HCT116 (cell line): ENCODE measurements around the gene ZBTB42. TPM values are rescaled to one million over a fixed set of nuclear protein-coding genes. Genes with fewer than 3 reads are reported as not detected.

Experiments
- ATAC-seq: fragments of 200-7000 bp; cut with Tn5 transposase; 2 replicates; pipeline ENCODE4 v1.9.1; 2020; ENCODE audit warnings: mild to moderate bottlenecking, moderate library complexity
- BruUV-seq: library from RNA; stranded (reverse); fragments of 400-500 nt; replicated peaks from 2 replicates; lab custom pipeline; 2021; lab: Mats Ljungman, UMichigan
- CTCF ChIA-PET: fragments of 300-600 bp; sonication (Branson Sonifier 250); formaldehyde crosslinking; loops from one replicate; lab custom pipeline; 2021; ENCODE audit warnings: antibody characterized with exemption; lab: Charles Lee
- POLR2A ChIA-PET: fragments of 300-600, 350-600 bp; sonication (Branson Sonifier 250); formaldehyde crosslinking; loops from one replicate; lab custom pipeline; 2021; ENCODE audit warnings: antibody characterized with exemption; lab: Charles Lee
- RAD21 ChIA-PET, 2 experiments: fragments of 300-600 bp; sonication (Branson Sonifier 250); formaldehyde crosslinking; loops; one replicate each; lab custom pipeline; 2023; ENCODE audit warnings: low total read pairs in 2 of 2; ENCODE audit not compliant: uncharacterized antibody in 2 of 2, unreplicated experiment in 2 of 2, low non-redundant PET in 1 of 2; lab: Charles Lee
- DNase-seq: peaks from one replicate; pipeline ENCODE4 v3.0.0-alpha.2; 2010; ENCODE audit warnings: low read depth, low spot score
- H2AFZ ChIP-seq: fragments of 200-600 bp; shearing (Covaris generic), sonication (generic); 2 replicates; pipeline ENCODE4 v1.6.1; 2017; ENCODE audit warnings: low read depth, mixed run types, mixed read lengths, antibody characterized with exemption, low read length; ENCODE audit not compliant: poor library complexity, severe bottlenecking
- H3K27ac ChIP-seq: 2 replicates; pipeline ENCODE4 v1.5.1; 2012; ENCODE audit warnings: low read depth, low read length
- H3K27me3 ChIP-seq: fragments of 200-600 bp; sonication (generic); 2 replicates; pipeline ENCODE4 v1.6.1; 2016; ENCODE audit warnings: mixed run types, low read length, mixed read lengths; ENCODE audit not compliant: insufficient read depth
- H3K36me3 ChIP-seq, 2 experiments: fragments of 200-500 bp in 1 of 2; fragments of 200-600 bp in 1 of 2; sonication (Bioruptor generic) in 1 of 2; sonication (generic) in 1 of 2; 2 replicates each; pipeline versions ENCODE4 v1.5.1 to v1.6.1; 2014 to 2016; ENCODE audit warnings: low read length in 2 of 2, inconsistent platforms in 1 of 2, mixed read lengths in 1 of 2, mixed run types in 1 of 2; ENCODE audit not compliant: insufficient read depth in 2 of 2, control insufficient read depth in 1 of 2
- H3K4me1 ChIP-seq, 2 experiments: fragments of 200-600 bp in 1 of 2; sonication (generic) in 1 of 2; 2 replicates each; pipeline versions ENCODE4 v1.5.1 to v1.6.1; 2012 to 2017; ENCODE audit warnings: low read length in 2 of 2, inconsistent platforms in 1 of 2, mild to moderate bottlenecking in 1 of 2, mixed read lengths in 1 of 2, mixed run types in 1 of 2, moderate library complexity in 1 of 2; ENCODE audit not compliant: insufficient read depth in 2 of 2, control insufficient read depth in 1 of 2
- H3K4me2 ChIP-seq: fragments of 200-600 bp; sonication (generic); 2 replicates; pipeline ENCODE4 v1.6.1; 2017; ENCODE audit warnings: mixed run types, low read length, mixed read lengths
- H3K4me3 ChIP-seq, 2 experiments: fragments of 200-600 bp in 1 of 2; sonication (generic) in 1 of 2; replicated peaks in 1 of 2; 2 replicates each; pipeline ENCODE4 v1.5.1; 2011 to 2016; ENCODE audit warnings: low read length in 2 of 2, control low read depth in 1 of 2, low read depth in 1 of 2, mild to moderate bottlenecking in 1 of 2, mixed read lengths in 1 of 2, mixed run types in 1 of 2
- H3K79me2 ChIP-seq: fragments of 200-600 bp; sonication (generic); 2 replicates; pipeline ENCODE4 v1.6.1; 2017; ENCODE audit warnings: mild to moderate bottlenecking, mixed run types, low read length, moderate library complexity, mixed read lengths; ENCODE audit not compliant: insufficient read depth
- H3K9ac ChIP-seq: fragments of 200-600 bp; sonication (generic); 2 replicates; pipeline ENCODE4 v1.6.1; 2016; ENCODE audit warnings: low read length, mixed read lengths
- H3K9me2 ChIP-seq: fragments of 200-600 bp; sonication (generic), shearing (Covaris generic); 2 replicates; pipeline ENCODE4 v1.6.1; 2017; ENCODE audit warnings: mixed run types, mild to moderate bottlenecking, moderate library complexity; ENCODE audit not compliant: insufficient read depth
- H3K9me3 ChIP-seq, 2 experiments: fragments of 200-500 bp in 1 of 2; fragments of 200-600 bp in 1 of 2; sonication (Bioruptor generic) in 1 of 2; sonication (generic) in 1 of 2; 2 replicates each; pipeline ENCODE4 v1.6.1; 2014 to 2017; ENCODE audit warnings: low read length in 2 of 2, mixed read lengths in 2 of 2, inconsistent platforms in 1 of 2, low read depth in 1 of 2, mild to moderate bottlenecking in 1 of 2, mixed run types in 1 of 2, moderate library complexity in 1 of 2; ENCODE audit not compliant: control insufficient read depth in 1 of 2, insufficient read depth in 1 of 2
- H4K20me1 ChIP-seq: fragments of 200-600 bp; sonication (generic), shearing (Covaris generic); 2 replicates; pipeline ENCODE4 v1.6.1; 2017; ENCODE audit warnings: mixed run types, mild to moderate bottlenecking, moderate library complexity; ENCODE audit not compliant: insufficient read depth
- EGR1 ChIP-seq: IDR thresholded peaks from 2 replicates; pipeline ENCODE4 v1.6.1; 2012; ENCODE audit warnings: low read depth
- EZH2 ChIP-seq: fragments of 200-600 bp; sonication (generic); IDR thresholded peaks from 2 replicates; pipeline ENCODE4 v1.6.1; 2017; ENCODE audit warnings: antibody characterized with exemption, mixed run types
- POLR2A ChIP-seq: IDR thresholded peaks from 2 replicates; pipeline ENCODE4 v1.7.0; 2011; ENCODE audit warnings: borderline replicate concordance; ENCODE audit not compliant: insufficient read depth, insufficient read length; ENCODE audit errors: extremely low read depth
- POLR2AphosphoS5 ChIP-seq: IDR thresholded peaks from 2 replicates; pipeline ENCODE4 v1.6.1; 2011; ENCODE audit warnings: mild to moderate bottlenecking, low read depth, low read length, moderate library complexity
- REST ChIP-seq: IDR thresholded peaks from 2 replicates; pipeline ENCODE4 v1.6.1; 2012; ENCODE audit warnings: low read depth
- SIN3A ChIP-seq: IDR thresholded peaks from 2 replicates; pipeline ENCODE4 v1.6.1; 2012; ENCODE audit warnings: low read depth
- TCF7L2 ChIP-seq: IDR thresholded peaks from 2 replicates; pipeline ENCODE4 v1.7.0; 2011; ENCODE audit warnings: borderline replicate concordance, inconsistent platforms; ENCODE audit not compliant: insufficient read depth, insufficient read length; ENCODE audit errors: extremely low read depth
- YY1 ChIP-seq: IDR thresholded peaks from 2 replicates; pipeline ENCODE4 v1.6.1; 2011; ENCODE audit warnings: low read length, low read depth, moderate library complexity, mild to moderate bottlenecking; ENCODE audit not compliant: insufficient replicate concordance; ENCODE audit errors: extremely low read depth
- intact Hi-C: fragments of 100-400 bp; cut with micrococcal nuclease; formaldehyde crosslinking; loops from 2 replicates; pipeline ENCODE4 v1.10.0; 2022
- total RNA-seq: library from RNA; stranded (reverse); gene quantifications from one replicate; pipeline ENCODE4 v1.2.1, GENCODE V29; 2021; ENCODE audit not compliant: unreplicated experiment
- TF ChIP-seq, protein P1 (sequence below), 3 experiments: fragments of 200-600 bp in 1 of 3; sonication (generic) in 1 of 3; IDR thresholded peaks in 2 of 3; conservative IDR thresholded peaks in 1 of 3; 2 replicates each; pipeline ENCODE4 v1.5.1; 2012 to 2017; ENCODE audit warnings: low read depth in 2 of 3, low read length in 2 of 3, antibody characterized with exemption in 1 of 3, borderline replicate concordance in 1 of 3, control low read depth in 1 of 3, mild to moderate bottlenecking in 1 of 3, mixed read lengths in 1 of 3, mixed run types in 1 of 3, moderate library complexity in 1 of 3; ENCODE audit not compliant: insufficient read depth in 1 of 3
- TF ChIP-seq, protein P2 (sequence below): IDR thresholded peaks from 2 replicates; pipeline ENCODE4 v1.6.1; 2012

ZBTB42 gene
- total RNA-seq, 1 experiment from 2014 or later = 4.4 TPM

DNA sequence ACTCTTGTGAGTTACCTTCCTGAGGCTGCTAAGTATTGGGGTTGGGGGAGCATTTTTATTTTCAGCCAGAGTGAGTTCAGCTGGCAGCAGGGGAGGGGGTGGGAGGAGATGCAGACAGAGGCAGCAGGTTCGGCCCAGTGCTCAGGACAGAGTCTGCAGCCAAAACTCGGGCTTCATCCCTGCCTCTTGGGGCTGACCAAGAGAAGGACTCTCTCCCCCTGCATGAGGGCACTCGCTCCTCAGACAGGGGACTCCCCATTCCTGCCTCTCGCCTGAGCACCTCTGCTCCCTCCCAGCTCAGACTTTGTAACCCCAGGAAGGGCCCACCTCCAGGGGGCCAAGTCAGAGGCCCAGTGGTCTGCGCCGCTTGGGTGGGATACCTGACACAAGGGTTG, 4.2 kb upstream of the ZBTB42 start:
- Histone ChIP-seq H3K4me2 (peak overlapping the region; percentile 95; the same call in 1 of the 2 replicates), H3K9me2 (no peaks in the 10 kb centered on the region), H3K9me3 (no peaks in the 10 kb centered on the region), H4K20me1 (no peaks in the 10 kb centered on the region), H3K27me3 (no peaks in the 10 kb centered on the region), H3K4me1 (peaks cover 30 to 55% of the 10 kb centered on the region in 2 experiments), H3K9ac (no peak overlapping the region), H2AFZ (no peak overlapping the region), H3K79me2 (peaks cover 33% of the 10 kb centered on the region), H3K36me3 (peaks cover 0 to 1% of the 10 kb centered on the region in 2 experiments; a peak in 1 of 4 replicates), H3K27ac (no peak overlapping the region; the same call in 1 of the 2 replicates), H3K4me3 (no peak overlapping the region)
- TF ChIP-seq REST = no peak
- TF ChIP-seq POLR2A = no peak
- TF ChIP-seq EGR1 = no peak
- no peak for TF ChIP-seq SIN3A
- no peak for TF ChIP-seq YY1
- no peak for TF ChIP-seq TCF7L2
- TF ChIP-seq, protein P1, sequence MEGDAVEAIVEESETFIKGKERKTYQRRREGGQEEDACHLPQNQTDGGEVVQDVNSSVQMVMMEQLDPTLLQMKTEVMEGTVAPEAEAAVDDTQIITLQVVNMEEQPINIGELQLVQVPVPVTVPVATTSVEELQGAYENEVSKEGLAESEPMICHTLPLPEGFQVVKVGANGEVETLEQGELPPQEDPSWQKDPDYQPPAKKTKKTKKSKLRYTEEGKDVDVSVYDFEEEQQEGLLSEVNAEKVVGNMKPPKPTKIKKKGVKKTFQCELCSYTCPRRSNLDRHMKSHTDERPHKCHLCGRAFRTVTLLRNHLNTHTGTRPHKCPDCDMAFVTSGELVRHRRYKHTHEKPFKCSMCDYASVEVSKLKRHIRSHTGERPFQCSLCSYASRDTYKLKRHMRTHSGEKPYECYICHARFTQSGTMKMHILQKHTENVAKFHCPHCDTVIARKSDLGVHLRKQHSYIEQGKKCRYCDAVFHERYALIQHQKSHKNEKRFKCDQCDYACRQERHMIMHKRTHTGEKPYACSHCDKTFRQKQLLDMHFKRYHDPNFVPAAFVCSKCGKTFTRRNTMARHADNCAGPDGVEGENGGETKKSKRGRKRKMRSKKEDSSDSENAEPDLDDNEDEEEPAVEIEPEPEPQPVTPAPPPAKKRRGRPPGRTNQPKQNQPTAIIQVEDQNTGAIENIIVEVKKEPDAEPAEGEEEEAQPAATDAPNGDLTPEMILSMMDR (IDR thresholded peaks at IDR 0.05 in 2 of 3, conservative IDR thresholded peaks at IDR 0.05 in 1 of 3; ENCODE audit: borderline replicate concordance in 1 of 3, insufficient read depth in 1 of 3, low read depth in 2 of 3, low read length in 2 of 3) = no peak
- TF ChIP-seq POLR2AphosphoS5 = no peak
- TF ChIP-seq EZH2 = no peak
- TF ChIP-seq, protein P2, sequence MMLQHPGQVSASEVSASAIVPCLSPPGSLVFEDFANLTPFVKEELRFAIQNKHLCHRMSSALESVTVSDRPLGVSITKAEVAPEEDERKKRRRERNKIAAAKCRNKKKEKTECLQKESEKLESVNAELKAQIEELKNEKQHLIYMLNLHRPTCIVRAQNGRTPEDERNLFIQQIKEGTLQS = no peak
- RAD21 ChIA-PET = no interaction called here
- intact Hi-C loops = no loop called here
- CTCF ChIA-PET = no interaction called here
- DNase-seq = no peak
- POLR2A ChIA-PET = no interaction called here
- ATAC-seq = no peak
- no TSS peak for BruUV-seq
